Measurements from ENCODE around the gene TMEM63A.

The TMEM63A gene

GRCh38 chr1:225834417-225835329, 47.5 kb downstream of the TMEM63A start:
- no peak for TF ChIP-seq CTCF (conservative IDR thresholded peaks at IDR 0.05; ENCODE audit: low read length)
- peak; percentile 93 for DNase-seq (ENCODE audit: low read depth)

GRCh38 chr1:225830841-225831240, 51.3 kb downstream of the TMEM63A start:
- TF ChIP-seq CTCF (conservative IDR thresholded peaks at IDR 0.05; ENCODE audit: low read length), result no peak
- DNase-seq (ENCODE audit: low read depth), result no peak
- H3K4me3 ChIP-seq (ENCODE audit: low read length), result no peak overlapping the region

More at GRCh38 chr1:225834417-225835329, 47.5 kb downstream of the TMEM63A start:
- no peak overlapping the region for H3K4me3 ChIP-seq (ENCODE audit: low read length)

GRCh38 chr1:225828706-225829345, 53.4 kb downstream of the TMEM63A start:
- TF ChIP-seq CTCF (conservative IDR thresholded peaks at IDR 0.05; ENCODE audit: low read length), result no peak
- no peak overlapping the region for H3K4me3 ChIP-seq (ENCODE audit: low read length)
- DNase-seq (ENCODE audit: low read depth), result no peak

- no peak overlapping the region for H3K4me3 ChIP-seq (ENCODE audit: low read length)
- no peak for DNase-seq (ENCODE audit: low read depth)
These were observed 55.1 kb downstream of the TMEM63A start for GRCh38 chr1:225827076-225827475.

GRCh38 chr1:225825607-225826007, 56.6 kb downstream of the TMEM63A start:
- H3K4me3 ChIP-seq (ENCODE audit: low read length), result no peak overlapping the region
- DNase-seq (ENCODE audit: low read depth), result no peak
- no peak for TF ChIP-seq CTCF (conservative IDR thresholded peaks at IDR 0.05; ENCODE audit: low read length)

More at GRCh38 chr1:225827076-225827475, 55.1 kb downstream of the TMEM63A start:
- TF ChIP-seq CTCF (conservative IDR thresholded peaks at IDR 0.05; ENCODE audit: low read length), result no peak

GRCh38 chr1:225825078-225825477, 57.1 kb downstream of the TMEM63A start:
- no peak for TF ChIP-seq CTCF (conservative IDR thresholded peaks at IDR 0.05; ENCODE audit: low read length)
- no peak overlapping the region for H3K4me3 ChIP-seq (ENCODE audit: low read length)
- DNase-seq (ENCODE audit: low read depth), result no peak

Measured in AG10803 (cell line).